Glutamatergic neuron (in vitro differentiated cells): Measurements from ENCODE around the gene PHACTR2. TPM values are rescaled to one million over a fixed set of nuclear protein-coding genes. Genes with fewer than 3 reads are reported as not detected.

Experiments used
- DNase-seq: peaks from one replicate; pipeline ENCODE4 v3.0.0; 2022
- H3K27ac Mint-ChIP-seq: one replicate; pipeline ENCODE4 v1.8.0; 2020; ENCODE audit warnings: mild to moderate bottlenecking, mixed read lengths, inconsistent platforms; ENCODE audit not compliant: unreplicated experiment
- H3K27me3 Mint-ChIP-seq: one replicate; pipeline ENCODE4 v1.8.0; 2020; ENCODE audit warnings: mild to moderate bottlenecking, moderate library complexity, mixed read lengths, inconsistent platforms; ENCODE audit not compliant: unreplicated experiment
- H3K36me3 Mint-ChIP-seq: one replicate; pipeline ENCODE4 v1.8.0; 2020; ENCODE audit warnings: mild to moderate bottlenecking, mixed read lengths, inconsistent platforms; ENCODE audit not compliant: unreplicated experiment
- H3K4me1 Mint-ChIP-seq: one replicate; pipeline ENCODE4 v1.8.0; 2020; ENCODE audit warnings: mild to moderate bottlenecking, low read depth, mixed read lengths, inconsistent platforms; ENCODE audit not compliant: unreplicated experiment
- H3K4me3 Mint-ChIP-seq: one replicate; pipeline ENCODE4 v1.8.0; 2020; ENCODE audit warnings: mild to moderate bottlenecking, mixed read lengths, inconsistent platforms; ENCODE audit not compliant: unreplicated experiment
- H3K9me3 Mint-ChIP-seq: one replicate; pipeline ENCODE4 v1.8.0; 2020; ENCODE audit warnings: mild to moderate bottlenecking, moderate library complexity, mixed read lengths, inconsistent platforms; ENCODE audit not compliant: unreplicated experiment
- total RNA-seq: library from RNA; stranded (reverse); fragmentation: NEBNext Ultra II Directional; extraction: Animal tissue kit (Norgen Biotek cat#: 25700); gene quantifications from one replicate; pipeline ENCODE4 v1.2.1, GENCODE V29; 2021; ENCODE audit not compliant: unreplicated experiment
- TF ChIP-seq, protein P1 (sequence below): fragments of 200-600 bp; sonication (generic); IDR thresholded peaks from one replicate; pipeline ENCODE4 v1.5.0; 2021; ENCODE audit not compliant: partially characterized antibody, unreplicated experiment

The PHACTR2 gene
- total RNA-seq, 1 donor from 2014 or later, result 9.7 TPM

DNA sequence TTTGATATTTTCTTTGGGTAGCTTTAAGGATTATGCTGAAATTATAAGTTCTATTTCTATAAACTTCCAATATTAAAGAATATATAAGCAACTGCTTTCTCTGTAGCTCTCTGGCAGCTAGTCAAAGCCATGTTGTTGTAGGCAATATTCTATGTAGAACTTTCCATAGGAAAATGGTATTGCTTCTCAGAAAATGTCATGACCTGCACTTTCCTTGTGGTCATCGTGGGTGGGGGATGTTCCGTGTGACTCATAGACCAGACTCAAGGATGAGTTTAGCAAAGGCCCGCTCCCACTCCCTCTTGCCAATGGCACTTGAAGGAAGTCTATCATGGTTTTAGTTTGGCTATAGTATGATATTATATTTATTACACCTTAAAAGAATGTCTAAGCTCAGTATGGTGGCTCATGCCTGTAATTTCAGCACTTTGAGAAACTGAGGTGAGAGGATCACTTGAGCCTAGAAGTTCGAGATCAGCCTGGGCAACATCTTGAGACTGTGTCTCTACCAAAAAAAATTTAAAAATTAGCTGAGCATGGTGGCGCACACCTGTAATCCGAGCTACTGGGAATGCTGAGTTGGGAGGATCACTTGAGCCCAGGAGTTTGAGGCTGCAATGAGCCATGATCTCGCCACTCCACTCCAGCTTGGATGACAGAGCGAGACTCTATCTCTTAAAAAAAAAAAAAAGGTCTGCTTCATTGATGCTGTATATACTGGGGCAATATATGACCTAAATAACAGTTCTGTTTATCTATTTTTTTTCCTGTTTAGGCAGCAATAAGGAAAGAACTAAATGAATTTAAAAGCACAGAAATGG, 128.7 kb downstream of the PHACTR2 start:
- H3K27ac Mint-ChIP-seq, result no peak overlapping the region
- no peaks in the 10 kb centered on the region for H3K36me3 Mint-ChIP-seq
- H3K27me3 Mint-ChIP-seq, result no peaks in the 10 kb centered on the region
- TF ChIP-seq, protein P1, sequence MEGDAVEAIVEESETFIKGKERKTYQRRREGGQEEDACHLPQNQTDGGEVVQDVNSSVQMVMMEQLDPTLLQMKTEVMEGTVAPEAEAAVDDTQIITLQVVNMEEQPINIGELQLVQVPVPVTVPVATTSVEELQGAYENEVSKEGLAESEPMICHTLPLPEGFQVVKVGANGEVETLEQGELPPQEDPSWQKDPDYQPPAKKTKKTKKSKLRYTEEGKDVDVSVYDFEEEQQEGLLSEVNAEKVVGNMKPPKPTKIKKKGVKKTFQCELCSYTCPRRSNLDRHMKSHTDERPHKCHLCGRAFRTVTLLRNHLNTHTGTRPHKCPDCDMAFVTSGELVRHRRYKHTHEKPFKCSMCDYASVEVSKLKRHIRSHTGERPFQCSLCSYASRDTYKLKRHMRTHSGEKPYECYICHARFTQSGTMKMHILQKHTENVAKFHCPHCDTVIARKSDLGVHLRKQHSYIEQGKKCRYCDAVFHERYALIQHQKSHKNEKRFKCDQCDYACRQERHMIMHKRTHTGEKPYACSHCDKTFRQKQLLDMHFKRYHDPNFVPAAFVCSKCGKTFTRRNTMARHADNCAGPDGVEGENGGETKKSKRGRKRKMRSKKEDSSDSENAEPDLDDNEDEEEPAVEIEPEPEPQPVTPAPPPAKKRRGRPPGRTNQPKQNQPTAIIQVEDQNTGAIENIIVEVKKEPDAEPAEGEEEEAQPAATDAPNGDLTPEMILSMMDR, result no peak
- no peaks in the 10 kb centered on the region for H3K9me3 Mint-ChIP-seq
- DNase-seq, result no peak
- no peaks in the 10 kb centered on the region for H3K4me1 Mint-ChIP-seq
- H3K4me3 Mint-ChIP-seq, result no peak overlapping the region

DNA sequence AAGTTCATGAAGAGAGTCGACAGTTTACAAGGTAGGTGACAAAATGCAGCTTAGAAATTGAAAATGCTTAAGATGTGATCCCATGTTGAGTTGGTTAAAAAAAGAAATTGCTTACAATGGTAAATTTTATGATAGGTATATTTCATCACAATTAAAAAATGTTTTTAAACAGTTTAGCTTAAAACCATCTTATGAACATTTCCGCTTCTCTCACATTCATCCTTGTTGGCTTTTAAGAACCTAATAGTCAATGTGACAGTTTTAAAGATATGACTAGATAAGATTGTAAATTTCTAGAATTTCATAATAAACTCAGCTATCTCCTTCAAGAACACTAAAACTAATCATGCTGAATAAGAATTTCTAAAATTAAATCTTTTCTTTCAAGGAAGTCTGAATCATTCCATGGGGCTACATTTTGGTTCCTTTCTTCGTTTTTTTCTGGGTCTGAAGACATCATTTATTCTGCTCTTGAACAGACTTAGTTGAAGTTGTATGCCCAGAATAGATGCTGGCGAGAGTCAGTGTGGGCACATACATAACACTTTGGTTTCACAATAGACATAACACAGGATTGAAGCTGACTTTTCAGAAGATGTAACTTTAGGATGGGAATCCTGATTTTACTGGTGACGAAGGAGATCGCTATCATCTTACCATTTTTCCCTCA, 129.5 kb downstream of the PHACTR2 start:
- Mint-ChIP-seq H3K4me1 (no peaks in the 10 kb centered on the region), H3K27me3 (no peaks in the 10 kb centered on the region), H3K36me3 (no peaks in the 10 kb centered on the region), H3K9me3 (no peaks in the 10 kb centered on the region), H3K27ac (no peak overlapping the region), H3K4me3 (no peak overlapping the region)
- TF ChIP-seq, protein P1, result no peak
- no peak for DNase-seq

GRCh38 chr6:143810745-143811144, 133.0 kb downstream of the PHACTR2 start:
- TF ChIP-seq, protein P1, result no peak
- DNase-seq, result no peak
- Mint-ChIP-seq H3K36me3 (no peaks in the 10 kb centered on the region), H3K9me3 (no peaks in the 10 kb centered on the region), H3K4me1 (no peaks in the 10 kb centered on the region), H3K4me3 (no peak overlapping the region), H3K27ac (no peak overlapping the region), H3K27me3 (no peaks in the 10 kb centered on the region)

DNA sequence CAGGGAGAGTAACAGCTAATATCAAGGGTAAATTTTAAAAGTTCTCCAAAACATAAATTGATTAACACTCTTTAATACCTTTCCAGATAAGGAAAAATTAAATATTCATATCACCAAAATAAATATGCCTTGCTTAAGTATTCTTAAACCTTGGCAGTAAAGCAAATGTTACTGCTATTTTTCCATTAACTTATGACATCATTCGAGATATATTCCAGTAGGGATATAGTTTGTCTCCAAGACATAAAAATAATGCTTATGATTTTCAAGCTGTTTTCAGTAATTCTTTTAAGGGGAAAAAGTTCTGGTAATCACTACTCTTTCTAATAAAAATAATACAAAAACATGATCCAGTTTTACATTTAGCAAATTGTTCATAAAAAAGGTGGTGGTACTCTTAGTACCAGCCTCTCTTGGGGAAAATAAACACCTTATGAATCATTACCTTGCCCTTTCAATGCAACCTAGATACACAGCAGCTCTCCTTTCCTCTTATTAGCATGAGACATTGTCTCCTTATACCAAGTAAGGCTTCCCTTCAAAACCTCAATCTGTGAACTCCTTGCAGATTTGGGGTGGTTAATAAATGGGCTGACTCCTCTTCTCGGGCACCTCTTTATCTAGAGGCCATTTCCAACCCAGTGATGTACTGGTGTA, 133.9 kb downstream of the PHACTR2 start:
- DNase-seq, result no peak
- no peaks in the 10 kb centered on the region for H3K4me1 Mint-ChIP-seq
- TF ChIP-seq, protein P1, result no peak
- H3K4me3 Mint-ChIP-seq, result no peak overlapping the region
- H3K27me3 Mint-ChIP-seq, result no peaks in the 10 kb centered on the region
- H3K36me3 Mint-ChIP-seq, result no peaks in the 10 kb centered on the region
- no peaks in the 10 kb centered on the region for H3K9me3 Mint-ChIP-seq
- H3K27ac Mint-ChIP-seq, result no peak overlapping the region
